HEK293 (cell line): Measurements from ENCODE around the gene PIGM.

ENCODE experiments used
- CTCF ChIA-PET: fragments of 350-600 bp; formaldehyde crosslinking; extraction: SDS; loops from one replicate; lab custom pipeline; 2021; ENCODE audit warnings: antibody characterized with exemption; lab: Yijun Ruan, JAX
- POLR2A ChIA-PET: fragments of 300-600 bp; formaldehyde crosslinking; extraction: SDS; loops from one replicate; lab custom pipeline; 2020; ENCODE audit warnings: antibody characterized with exemption, inconsistent platforms; lab: Yijun Ruan, JAX
- H3K27ac ChIP-seq: fragments of 200-500 bp; sonication (Bioruptor generic); 2 replicates; pipeline ENCODE4 v1.5.1; 2014; ENCODE audit warnings: low read depth, low read length, control low read depth, inconsistent platforms; ENCODE audit errors: extremely low read depth
- H3K36me3 ChIP-seq, 2 experiments: fragments of 200-500 bp in 1 of 2; sonication (Bioruptor generic) in 1 of 2; 1 replicate in 1 of 2; 2 replicates in 1 of 2; pipeline ENCODE4 v1.5.1; 2014 to 2017; ENCODE audit warnings: inconsistent platforms in 2 of 2, low read length in 2 of 2; ENCODE audit not compliant: control insufficient read depth in 2 of 2, insufficient read depth in 1 of 2
- H3K4me1 ChIP-seq: fragments of 200-500 bp; sonication (Bioruptor generic); 2 replicates; pipeline ENCODE4 v1.5.1; 2014; ENCODE audit warnings: mild to moderate bottlenecking, low read length, inconsistent platforms; ENCODE audit not compliant: control insufficient read depth, insufficient read depth
- H3K4me3 ChIP-seq: 2 replicates; pipeline ENCODE4 v1.5.1; 2011; ENCODE audit warnings: low read depth, mild to moderate bottlenecking, control low read depth, low read length, moderate library complexity
- H3K9me3 ChIP-seq: fragments of 200-500 bp; sonication (Bioruptor generic); 2 replicates; pipeline ENCODE4 v1.5.1; 2014; ENCODE audit warnings: low read depth, low read length, inconsistent platforms; ENCODE audit not compliant: control insufficient read depth, insufficient read depth
- ATF2 ChIP-seq: fragments of 450-650 bp; formaldehyde crosslinking; IDR thresholded peaks from 2 replicates; pipeline ENCODE4 v1.5.1; 2016; ENCODE audit warnings: missing biosample characterization, missing genetic modification characterization, low read depth
- ELK4 ChIP-seq: IDR thresholded peaks from 2 replicates; pipeline ENCODE4 v1.6.1; 2011; ENCODE audit warnings: mild to moderate bottlenecking, low read depth, low read length, borderline replicate concordance
- KLF8 ChIP-seq: fragments of 450-650 bp; formaldehyde crosslinking; IDR thresholded peaks from 2 replicates; pipeline ENCODE4 v1.5.1; 2016; ENCODE audit warnings: missing biosample characterization, missing genetic modification characterization
- MEIS1 ChIP-seq: sonication (generic); formaldehyde crosslinking; IDR thresholded peaks from 2 replicates; pipeline ENCODE4 v1.8.1; 2022; ENCODE audit warnings: missing genetic modification reagents, mild to moderate bottlenecking, borderline replicate concordance
- SALL2 ChIP-seq: fragments of 450-650 bp; formaldehyde crosslinking; IDR thresholded peaks from 2 replicates; pipeline ENCODE4 v1.5.0; 2017; ENCODE audit warnings: missing biosample characterization, mild to moderate bottlenecking, missing genetic modification characterization, borderline replicate concordance
- SCRT2 ChIP-seq: fragments of 450-650 bp; formaldehyde crosslinking; IDR thresholded peaks from 2 replicates; pipeline ENCODE4 v1.5.1; 2016; ENCODE audit warnings: missing biosample characterization, missing genetic modification characterization
- SP7 ChIP-seq: fragments of 450-650 bp; formaldehyde crosslinking; IDR thresholded peaks from 2 replicates; pipeline ENCODE4 v1.5.1; 2016; ENCODE audit warnings: missing biosample characterization, missing genetic modification characterization
- YY1 ChIP-seq: fragments of 450-650 bp; formaldehyde crosslinking; IDR thresholded peaks from 2 replicates; pipeline ENCODE4 v1.5.1; 2018; ENCODE audit warnings: missing biosample characterization, missing genetic modification characterization
- ZBTB44 ChIP-seq: fragments of 450-650 bp; IDR thresholded peaks from 2 replicates; pipeline ENCODE4 v1.5.1; 2018; ENCODE audit warnings: missing biosample characterization, mild to moderate bottlenecking, missing genetic modification characterization
- ZBTB48 ChIP-seq: fragments of 450-650 bp; formaldehyde crosslinking; IDR thresholded peaks from 2 replicates; pipeline ENCODE4 v1.5.1; 2016; ENCODE audit warnings: missing biosample characterization, missing genetic modification characterization
- ZBTB7A ChIP-seq: fragments of 450-650 bp; formaldehyde crosslinking; IDR thresholded peaks from 2 replicates; pipeline ENCODE4 v1.5.1; 2016; ENCODE audit warnings: low read depth, missing biosample characterization, missing genetic modification characterization
- ZBTB8A ChIP-seq: fragments of 450-650 bp; formaldehyde crosslinking; IDR thresholded peaks from 2 replicates; pipeline ENCODE4 v1.5.1; 2016; ENCODE audit warnings: missing biosample characterization, missing genetic modification characterization
- ZFP3 ChIP-seq: fragments of 450-650 bp; formaldehyde crosslinking; IDR thresholded peaks from 2 replicates; pipeline ENCODE4 v1.5.1; 2016; ENCODE audit warnings: low read depth, missing biosample characterization, missing genetic modification characterization
- ZIC2 ChIP-seq: fragments of 450-650 bp; formaldehyde crosslinking; IDR thresholded peaks from 2 replicates; pipeline ENCODE4 v1.5.1; 2016; ENCODE audit warnings: missing biosample characterization, missing genetic modification characterization
- ZNF10 ChIP-seq: fragments of 450-650 bp; formaldehyde crosslinking; IDR thresholded peaks from 2 replicates; pipeline ENCODE4 v1.5.1; 2017; ENCODE audit warnings: missing biosample characterization, missing genetic modification characterization
- ZNF175 ChIP-seq: fragments of 450-650 bp; formaldehyde crosslinking; IDR thresholded peaks from 2 replicates; pipeline ENCODE4 v1.5.1; 2016; ENCODE audit warnings: missing biosample characterization, missing genetic modification characterization
- ZNF202 ChIP-seq: fragments of 450-650 bp; formaldehyde crosslinking; IDR thresholded peaks from 2 replicates; pipeline ENCODE4 v1.5.1; 2016; ENCODE audit warnings: missing biosample characterization, missing genetic modification characterization, borderline replicate concordance
- ZNF280D ChIP-seq: fragments of 450-650 bp; formaldehyde crosslinking; IDR thresholded peaks from 2 replicates; pipeline ENCODE4 v1.5.1; 2016; ENCODE audit warnings: missing biosample characterization, missing genetic modification characterization
- ZNF335 ChIP-seq: fragments of 450-650 bp; formaldehyde crosslinking; conservative IDR thresholded peaks from 2 replicates; pipeline ENCODE4 v1.5.1; 2016; ENCODE audit warnings: missing biosample characterization, missing genetic modification characterization
- ZNF362 ChIP-seq: fragments of 450-650 bp; formaldehyde crosslinking; IDR thresholded peaks from 2 replicates; pipeline ENCODE4 v1.5.1; 2016; ENCODE audit warnings: missing biosample characterization, missing genetic modification characterization
- ZNF426 ChIP-seq: fragments of 450-650 bp; formaldehyde crosslinking; IDR thresholded peaks from 2 replicates; pipeline ENCODE4 v1.5.1; 2017; ENCODE audit warnings: missing biosample characterization, missing genetic modification characterization, mild to moderate bottlenecking, inconsistent platforms, moderate library complexity
- ZNF530 ChIP-seq: fragments of 450-650 bp; formaldehyde crosslinking; IDR thresholded peaks from 2 replicates; pipeline ENCODE4 v1.5.1; 2016; ENCODE audit warnings: low read depth, missing biosample characterization, missing genetic modification characterization
- ZNF555 ChIP-seq: fragments of 450-650 bp; formaldehyde crosslinking; conservative IDR thresholded peaks from 2 replicates; pipeline ENCODE4 v1.5.1; 2017; ENCODE audit warnings: missing biosample characterization, mild to moderate bottlenecking, missing genetic modification characterization, inconsistent platforms
- ZNF596 ChIP-seq: fragments of 450-650 bp; IDR thresholded peaks from 2 replicates; pipeline ENCODE4 v1.5.0; 2018; ENCODE audit warnings: missing biosample characterization, mild to moderate bottlenecking, missing genetic modification characterization, moderate library complexity
- ZNF701 ChIP-seq: fragments of 450-650 bp; formaldehyde crosslinking; IDR thresholded peaks from 2 replicates; pipeline ENCODE4 v1.5.1; 2016; ENCODE audit warnings: missing biosample characterization, missing genetic modification characterization
- ZNF791 ChIP-seq: fragments of 450-650 bp; formaldehyde crosslinking; IDR thresholded peaks from 2 replicates; pipeline ENCODE4 v1.5.1; 2016; ENCODE audit warnings: missing biosample characterization, missing genetic modification characterization
- ZSCAN16 ChIP-seq: fragments of 450-650 bp; formaldehyde crosslinking; IDR thresholded peaks from 2 replicates; pipeline ENCODE4 v1.5.1; 2016; ENCODE audit warnings: missing biosample characterization, missing genetic modification characterization
- ZSCAN23 ChIP-seq: fragments of 450-650 bp; formaldehyde crosslinking; IDR thresholded peaks from 2 replicates; pipeline ENCODE4 v1.5.1; 2016; ENCODE audit warnings: missing biosample characterization, missing genetic modification characterization

The PIGM gene

GRCh38 chr1:160031365-160032164 is at the start of gene PIGM:
TSS of gene PIGM (minus strand) at chr1:160031990. CDS start at chr1:160031739, 251 bp downstream.
- Histone ChIP-seq H3K9me3 (no peaks in the 10 kb centered on the region), H3K36me3 (peaks cover 0 to 3% of the 10 kb centered on the region in 2 experiments; a peak in 1 of 3 replicates), H3K4me1 (peaks cover 17% of the 10 kb centered on the region; the same call in 1 of the 2 replicates), H3K4me3 (peak within 1 kb of the TSS; percentile 82), H3K27ac (peak within 1 kb of the TSS; percentile 72)
- ChIA-PET CTCF (interaction anchor here (0.6 to 4.7 kb wide), 14 partner anchors 9 to 1134 kb away, joined by 3 to 49 read pairs (median 4); partner anchors contain the start of gene CASQ1), POLR2A (interaction anchor here (0.7 to 3.6 kb wide), 4 partner anchors 9 to 890 kb away, joined by 3 to 22 read pairs (median 6); partner anchors contain the start of gene TAGLN2)
- 0 out of 2 replicates have a peak, but pooled peaks have one; percentile 10 for TF ChIP-seq YY1 (tag by site-specific recombination)
- TF ChIP-seq ZNF335 (tag by site-specific recombination), result peak; percentile 62
- no peak for TF ChIP-seq ZNF10 (tag by site-specific recombination)
- no peak for TF ChIP-seq ZNF362 (tag by site-specific recombination)
- TF ChIP-seq ZSCAN23 (tag by site-specific recombination), result no peak
- peak; percentile 78 for TF ChIP-seq KLF8
- TF ChIP-seq ZNF791, result no peak
- no peak for TF ChIP-seq SALL2 (tag by site-specific recombination)
- TF ChIP-seq ZIC2 (tag by site-specific recombination), result peak; percentile 33
- 0 out of 2 replicates have a peak, but pooled peaks have one; percentile 14 for TF ChIP-seq ZBTB48
- no peak for TF ChIP-seq ZNF555 (tag by site-specific recombination)
- TF ChIP-seq ZNF280D (tag by site-specific recombination), result no peak
- no peak for TF ChIP-seq ZSCAN16 (tag by site-specific recombination)
- no peak; the same call in 1 of the 2 replicates for TF ChIP-seq SP7
- peak; percentile 74 for TF ChIP-seq ZBTB8A
- no peak for TF ChIP-seq MEIS1 (CRISPR knock-in tag)
- TF ChIP-seq ELK4, result no peak; the same call in 1 of the 2 replicates
- TF ChIP-seq ZNF202 (tag by site-specific recombination), result no peak
- TF ChIP-seq ZFP3 (tag by site-specific recombination), result no peak
- TF ChIP-seq ZNF530 (tag by site-specific recombination), result no peak
- TF ChIP-seq SCRT2, result peak; percentile 94
- TF ChIP-seq ZBTB7A (tag by site-specific recombination), result no peak
- no peak for TF ChIP-seq ZNF596 (tag by site-specific recombination)
- TF ChIP-seq ZNF701 (tag by site-specific recombination), result no peak
- TF ChIP-seq ATF2 (tag by site-specific recombination), result no peak
- TF ChIP-seq ZNF426 (tag by site-specific recombination), result no peak
- TF ChIP-seq ZBTB44 (tag by site-specific recombination), result no peak
- no peak for TF ChIP-seq ZNF175
